ENCODE measurements around the gene UQCC2.

Gene UQCC2

GRCh38 chr6:33652002-33652401, 59.5 kb downstream of the UQCC2 start:
- DNase-seq (ENCODE audit: low read depth), result no peak

GRCh38 chr6:33651403-33651802, 60.1 kb downstream of the UQCC2 start:
- no peak for DNase-seq (ENCODE audit: low read depth)
